SK-N-SH (cell line): ENCODE measurements around the gene OSBPL10.

Source experiments
- ELF1 ChIP-seq: IDR thresholded peaks from 2 replicates; pipeline ENCODE4 v1.4.0; 2012
- EP300 ChIP-seq, 2 experiments: IDR thresholded peaks; 2 replicates each; pipeline versions ENCODE4 v1.4.0 to v1.6.1; 2012; ENCODE audit warnings: borderline replicate concordance in 1 of 2, low read depth in 1 of 2, low read length in 1 of 2
- FOXM1 ChIP-seq: IDR thresholded peaks from 2 replicates; pipeline ENCODE4 v1.4.0; 2012; ENCODE audit warnings: low read depth, mild to moderate bottlenecking
- GABPA ChIP-seq: IDR thresholded peaks from 2 replicates; pipeline ENCODE4 v1.4.0; 2012; ENCODE audit warnings: low read depth, mild to moderate bottlenecking
- NRF1 ChIP-seq: IDR thresholded peaks from 2 replicates; pipeline ENCODE4 v1.6.1; 2012; ENCODE audit warnings: low read depth, mild to moderate bottlenecking, low read length
- PBX3 ChIP-seq: IDR thresholded peaks from 2 replicates; pipeline ENCODE4; 2012
- POLR2AphosphoS5 ChIP-seq: IDR thresholded peaks from 2 replicates; pipeline ENCODE4 v1.6.1; 2012; ENCODE audit warnings: low read depth, low read length
- REST ChIP-seq: IDR thresholded peaks from 2 replicates; pipeline ENCODE4 v1.6.1; 2012; ENCODE audit warnings: mild to moderate bottlenecking, low read depth, low read length, moderate library complexity
- RFX5 ChIP-seq: IDR thresholded peaks from 2 replicates; pipeline ENCODE4 v1.6.1; 2012; ENCODE audit warnings: mild to moderate bottlenecking, improper control_type of control experiment, low read length
- SIN3A ChIP-seq: IDR thresholded peaks from 2 replicates; pipeline ENCODE4 v1.6.1; 2012; ENCODE audit warnings: low read depth, mild to moderate bottlenecking, low read length, moderate library complexity, borderline replicate concordance
- SMC3 ChIP-seq: IDR thresholded peaks from 2 replicates; pipeline ENCODE4 v1.6.1; 2012; ENCODE audit warnings: low read depth, low read length, improper control_type of control experiment
- YY1 ChIP-seq: IDR thresholded peaks from 2 replicates; pipeline ENCODE4 v1.4.0; 2012; ENCODE audit warnings: low read depth, mild to moderate bottlenecking
- TF ChIP-seq, protein P1 (sequence below): fragments of 200-600 bp; sonication (generic); IDR thresholded peaks from 2 replicates; pipeline ENCODE4 v1.6.1; 2017; ENCODE audit warnings: antibody characterized with exemption, mild to moderate bottlenecking, moderate library complexity

DNA sequence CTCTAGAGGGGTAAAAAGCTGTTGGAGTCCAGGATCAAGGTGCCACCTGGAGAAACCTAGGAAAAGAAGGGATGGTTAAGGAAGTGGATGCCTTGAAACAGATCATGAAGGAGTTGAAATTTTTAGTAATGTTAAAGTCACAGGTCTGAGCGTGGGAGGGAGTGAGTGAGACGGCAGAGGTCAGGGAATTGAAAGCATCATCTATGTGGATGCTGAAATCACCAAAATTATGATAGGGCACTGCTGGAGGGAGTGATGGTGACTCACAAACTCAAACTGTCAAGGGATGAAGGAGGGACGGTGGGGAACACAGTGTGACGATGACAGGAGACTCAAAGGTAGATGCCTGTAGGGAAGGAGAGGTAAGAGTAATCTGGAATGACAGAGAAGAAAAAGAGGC lies 205.7 kb downstream of the OSBPL10 start:
- TF ChIP-seq, protein P1, sequence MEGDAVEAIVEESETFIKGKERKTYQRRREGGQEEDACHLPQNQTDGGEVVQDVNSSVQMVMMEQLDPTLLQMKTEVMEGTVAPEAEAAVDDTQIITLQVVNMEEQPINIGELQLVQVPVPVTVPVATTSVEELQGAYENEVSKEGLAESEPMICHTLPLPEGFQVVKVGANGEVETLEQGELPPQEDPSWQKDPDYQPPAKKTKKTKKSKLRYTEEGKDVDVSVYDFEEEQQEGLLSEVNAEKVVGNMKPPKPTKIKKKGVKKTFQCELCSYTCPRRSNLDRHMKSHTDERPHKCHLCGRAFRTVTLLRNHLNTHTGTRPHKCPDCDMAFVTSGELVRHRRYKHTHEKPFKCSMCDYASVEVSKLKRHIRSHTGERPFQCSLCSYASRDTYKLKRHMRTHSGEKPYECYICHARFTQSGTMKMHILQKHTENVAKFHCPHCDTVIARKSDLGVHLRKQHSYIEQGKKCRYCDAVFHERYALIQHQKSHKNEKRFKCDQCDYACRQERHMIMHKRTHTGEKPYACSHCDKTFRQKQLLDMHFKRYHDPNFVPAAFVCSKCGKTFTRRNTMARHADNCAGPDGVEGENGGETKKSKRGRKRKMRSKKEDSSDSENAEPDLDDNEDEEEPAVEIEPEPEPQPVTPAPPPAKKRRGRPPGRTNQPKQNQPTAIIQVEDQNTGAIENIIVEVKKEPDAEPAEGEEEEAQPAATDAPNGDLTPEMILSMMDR = no peak
- no peak for TF ChIP-seq RFX5
- no peak for TF ChIP-seq POLR2AphosphoS5
- TF ChIP-seq PBX3 = no peak
- no peak for TF ChIP-seq REST
- no peak for TF ChIP-seq SMC3
- TF ChIP-seq ELF1 = no peak
- TF ChIP-seq NRF1 = no peak
- no peak for TF ChIP-seq SIN3A
- TF ChIP-seq FOXM1 = no peak
- no peak for TF ChIP-seq GABPA
- no peak for TF ChIP-seq EP300 (IDR thresholded peaks at IDR 0.05; ENCODE audit: borderline replicate concordance in 1 of 2, low read depth in 1 of 2, low read length in 1 of 2)
- TF ChIP-seq YY1 = no peak
